HepG2 (cell line): ENCODE results near the gene CAPN9. TPM values are rescaled to one million over a fixed set of nuclear protein-coding genes. Genes with fewer than 3 reads are reported as not detected.

ENCODE experiments used
- CEBPG ChIP-seq: IDR thresholded peaks from 2 replicates; pipeline ENCODE4 v1.6.1; 2016
- ETV6 ChIP-seq: sonication (generic); formaldehyde crosslinking; conservative IDR thresholded peaks from 2 replicates; pipeline ENCODE4 v1.4.0; 2020; ENCODE audit warnings: missing genetic modification reagents
- HMG20A ChIP-seq: IDR thresholded peaks from 2 replicates; pipeline ENCODE4 v1.6.1; 2016; ENCODE audit warnings: borderline replicate concordance
- ISL2 ChIP-seq: sonication (generic); formaldehyde crosslinking; IDR thresholded peaks from 2 replicates; pipeline ENCODE4 v1.5.0; 2020; ENCODE audit warnings: missing genetic modification reagents
- MIER2 ChIP-seq: IDR thresholded peaks from 2 replicates; pipeline ENCODE4 v1.6.1; 2016; ENCODE audit warnings: missing biosample characterization, missing genetic modification reagents
- NFE2 ChIP-seq: sonication (generic); formaldehyde crosslinking; IDR thresholded peaks from 2 replicates; pipeline ENCODE4 v1.4.0; 2020; ENCODE audit warnings: missing genetic modification reagents
- RARA ChIP-seq: IDR thresholded peaks from 2 replicates; pipeline ENCODE4 v1.6.1; 2016; ENCODE audit warnings: missing genetic modification reagents, missing compliant biosample characterization
- REL ChIP-seq: sonication (generic); formaldehyde crosslinking; conservative IDR thresholded peaks from 2 replicates; pipeline ENCODE4 v1.8.0; 2022; ENCODE audit warnings: mild to moderate bottlenecking, missing genetic modification reagents, moderate library complexity
- SMAD9 ChIP-seq: sonication (generic); formaldehyde crosslinking; IDR thresholded peaks from 2 replicates; pipeline ENCODE4 v1.5.1; 2020; ENCODE audit warnings: mild to moderate bottlenecking, missing genetic modification reagents
- TARDBP ChIP-seq: sonication (generic); formaldehyde crosslinking; IDR thresholded peaks from 2 replicates; pipeline ENCODE4 v1.8.0; 2022; ENCODE audit warnings: mild to moderate bottlenecking, missing genetic modification reagents
- TSC22D2 ChIP-seq: sonication (generic); formaldehyde crosslinking; IDR thresholded peaks from 2 replicates; pipeline ENCODE4 v1.5.1; 2020; ENCODE audit warnings: missing genetic modification reagents, mild to moderate bottlenecking, borderline replicate concordance
- YEATS2 ChIP-seq: sonication (generic); formaldehyde crosslinking; IDR thresholded peaks from 2 replicates; pipeline ENCODE4 v1.4.0; 2020; ENCODE audit warnings: missing genetic modification reagents, borderline replicate concordance
- ZBTB38 ChIP-seq: sonication (generic); formaldehyde crosslinking; IDR thresholded peaks from 2 replicates; pipeline ENCODE4 v1.5.1; 2020; ENCODE audit warnings: mild to moderate bottlenecking, missing genetic modification reagents
- ZFY ChIP-seq: sonication (generic); formaldehyde crosslinking; IDR thresholded peaks from 2 replicates; pipeline ENCODE4 v1.4.0; 2020; ENCODE audit warnings: missing genetic modification reagents
- ZNF432 ChIP-seq: sonication (generic); formaldehyde crosslinking; IDR thresholded peaks from 2 replicates; pipeline ENCODE4 v1.5.0; 2020; ENCODE audit warnings: missing genetic modification reagents, mild to moderate bottlenecking, borderline replicate concordance
- ZNF563 ChIP-seq: sonication (generic); formaldehyde crosslinking; IDR thresholded peaks from 2 replicates; pipeline ENCODE4 v1.8.0; 2022; ENCODE audit warnings: mild to moderate bottlenecking, moderate library complexity, missing genetic modification reagents
- ZNF598 ChIP-seq: sonication (generic); formaldehyde crosslinking; IDR thresholded peaks from 2 replicates; pipeline ENCODE4 v1.5.1; 2020; ENCODE audit warnings: mild to moderate bottlenecking, missing genetic modification reagents, borderline replicate concordance
- polyA plus RNA-seq, 8 experiments: library from polyadenylated mRNA; depleted of rRNA in 3 of 8; stranded (reverse) in 7 of 8; unstranded in 1 of 8; fragments of >200 nt; fragmentation: Illumina TruSeq in 4 of 8; extraction: Trizol in 4 of 8; gene quantifications; 2 replicates each; pipeline versions ENCODE4 v1.2.1 to v1.2.3, GENCODE V29; 2011 to 2016; ENCODE audit warnings: low read depth in 4 of 8, missing spikeins in 1 of 8, mixed read lengths in 1 of 8; ENCODE audit not compliant: insufficient read depth in 1 of 8
- total RNA-seq, 5 experiments: library from RNA; depleted of rRNA; stranded (reverse); fragments of >200 nt; fragmentation: Illumina TruSeq; extraction: Trizol; gene quantifications; 2 replicates each; pipeline ENCODE4 v1.2.3, GENCODE V29; 2016; ENCODE audit warnings: low read depth in 1 of 5
- TF ChIP-seq, protein P1 (sequence below): sonication (generic); formaldehyde crosslinking; IDR thresholded peaks from 2 replicates; pipeline ENCODE4 v1.9.0; 2021; ENCODE audit warnings: missing genetic modification reagents, borderline replicate concordance
- TF ChIP-seq, protein P2 (sequence below), 2 experiments: IDR thresholded peaks; 2 replicates each; pipeline ENCODE4 v1.6.1; 2011 to 2012; ENCODE audit warnings: low read length in 2 of 2, borderline replicate concordance in 1 of 2, low read depth in 1 of 2, mild to moderate bottlenecking in 1 of 2, moderate library complexity in 1 of 2
- TF ChIP-seq, protein P3 (sequence below): sonication (generic); formaldehyde crosslinking; IDR thresholded peaks from 2 replicates; pipeline ENCODE4 v1.4.0; 2020; ENCODE audit warnings: mild to moderate bottlenecking, missing genetic modification reagents
- TF ChIP-seq, protein P4 (sequence below): sonication (generic); formaldehyde crosslinking; IDR thresholded peaks from 2 replicates; pipeline ENCODE4 v1.8.0; 2022; ENCODE audit warnings: mild to moderate bottlenecking, missing genetic modification reagents; ENCODE audit not compliant: insufficient replicate concordance

Gene CAPN9
- total and polyA plus RNA-seq, 2 of the 13 experiments (the other 11 are each of a cell fraction or from before 2014, with no cell fraction given), result 0.04 to 0.31 TPM

DNA sequence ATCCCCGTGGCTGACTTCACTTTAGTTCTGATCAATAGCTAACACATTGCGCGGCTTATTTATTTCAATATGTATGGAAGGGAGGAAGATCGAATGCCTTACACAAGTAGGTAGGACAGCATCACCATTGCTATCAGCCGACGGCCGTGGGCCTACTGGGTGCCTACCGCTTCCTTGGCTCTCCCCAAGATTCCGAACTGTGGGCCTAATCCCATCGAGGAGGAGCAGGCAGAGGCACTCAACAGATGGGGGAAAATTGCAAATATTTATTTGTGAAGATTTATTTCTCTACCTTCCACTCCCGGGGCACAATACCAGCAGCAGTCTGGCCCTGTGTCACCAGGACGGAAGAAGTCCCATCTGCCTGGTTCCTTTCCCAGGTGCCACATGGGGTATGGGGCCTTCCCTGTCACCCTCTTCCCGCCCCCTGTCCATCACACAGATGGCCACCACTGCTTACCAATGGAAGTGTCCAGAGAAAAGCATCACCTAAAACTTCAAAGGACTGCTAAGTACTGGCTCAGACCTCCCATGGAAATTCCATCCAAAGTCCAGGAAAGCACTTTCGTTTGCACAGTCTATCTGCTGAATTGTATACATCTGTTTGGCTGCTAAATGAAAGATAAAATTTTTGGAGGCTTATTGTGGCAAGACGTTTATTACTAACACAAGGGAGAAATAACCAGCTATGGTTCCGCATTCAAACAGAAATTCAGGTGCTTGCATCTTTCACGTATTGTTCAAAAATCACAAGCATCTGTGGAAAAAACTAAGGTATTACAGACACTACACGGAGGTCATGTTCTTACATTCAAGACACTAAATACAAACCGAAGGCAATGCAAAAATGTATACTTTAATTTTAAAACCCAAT is 45.1 kb upstream of the CAPN9 start (continued):
- TF ChIP-seq, protein P1, sequence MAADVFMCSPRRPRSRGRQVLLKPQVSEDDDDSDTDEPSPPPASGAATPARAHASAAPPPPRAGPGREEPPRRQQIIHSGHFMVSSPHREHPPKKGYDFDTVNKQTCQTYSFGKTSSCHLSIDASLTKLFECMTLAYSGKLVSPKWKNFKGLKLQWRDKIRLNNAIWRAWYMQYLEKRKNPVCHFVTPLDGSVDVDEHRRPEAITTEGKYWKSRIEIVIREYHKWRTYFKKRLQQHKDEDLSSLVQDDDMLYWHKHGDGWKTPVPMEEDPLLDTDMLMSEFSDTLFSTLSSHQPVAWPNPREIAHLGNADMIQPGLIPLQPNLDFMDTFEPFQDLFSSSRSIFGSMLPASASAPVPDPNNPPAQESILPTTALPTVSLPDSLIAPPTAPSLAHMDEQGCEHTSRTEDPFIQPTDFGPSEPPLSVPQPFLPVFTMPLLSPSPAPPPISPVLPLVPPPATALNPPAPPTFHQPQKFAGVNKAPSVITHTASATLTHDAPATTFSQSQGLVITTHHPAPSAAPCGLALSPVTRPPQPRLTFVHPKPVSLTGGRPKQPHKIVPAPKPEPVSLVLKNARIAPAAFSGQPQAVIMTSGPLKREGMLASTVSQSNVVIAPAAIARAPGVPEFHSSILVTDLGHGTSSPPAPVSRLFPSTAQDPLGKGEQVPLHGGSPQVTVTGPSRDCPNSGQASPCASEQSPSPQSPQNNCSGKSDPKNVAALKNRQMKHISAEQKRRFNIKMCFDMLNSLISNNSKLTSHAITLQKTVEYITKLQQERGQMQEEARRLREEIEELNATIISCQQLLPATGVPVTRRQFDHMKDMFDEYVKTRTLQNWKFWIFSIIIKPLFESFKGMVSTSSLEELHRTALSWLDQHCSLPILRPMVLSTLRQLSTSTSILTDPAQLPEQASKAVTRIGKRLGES, result no peak
- TF ChIP-seq TSC22D2 (CRISPR knock-in tag) (no peak), ZBTB38 (CRISPR knock-in tag) (peak; percentile 50; the same call in 1 of the 2 replicates), ZFY (CRISPR knock-in tag) (no peak), CEBPG (0 out of 2 replicates have a peak, but pooled peaks have one; percentile 30), ISL2 (CRISPR knock-in tag) (peak; percentile 46; the same call in 1 of the 2 replicates), NFE2 (no peak), RARA (CRISPR knock-in tag) (peak; percentile 59), ZNF563 (no peak), ZNF432 (CRISPR knock-in tag) (no peak), MIER2 (CRISPR knock-in tag) (no peak), TARDBP (CRISPR knock-in tag) (no peak; the same call in 1 of the 2 replicates), SMAD9 (CRISPR knock-in tag) (no peak), HMG20A (CRISPR knock-in tag) (no peak), ETV6 (CRISPR knock-in tag) (no peak), YEATS2 (CRISPR knock-in tag) (no peak), ZNF598 (CRISPR knock-in tag) (no peak), REL (CRISPR knock-in tag) (0 out of 2 replicates have a peak, but pooled peaks have one; percentile 46)
- TF ChIP-seq, protein P2, sequence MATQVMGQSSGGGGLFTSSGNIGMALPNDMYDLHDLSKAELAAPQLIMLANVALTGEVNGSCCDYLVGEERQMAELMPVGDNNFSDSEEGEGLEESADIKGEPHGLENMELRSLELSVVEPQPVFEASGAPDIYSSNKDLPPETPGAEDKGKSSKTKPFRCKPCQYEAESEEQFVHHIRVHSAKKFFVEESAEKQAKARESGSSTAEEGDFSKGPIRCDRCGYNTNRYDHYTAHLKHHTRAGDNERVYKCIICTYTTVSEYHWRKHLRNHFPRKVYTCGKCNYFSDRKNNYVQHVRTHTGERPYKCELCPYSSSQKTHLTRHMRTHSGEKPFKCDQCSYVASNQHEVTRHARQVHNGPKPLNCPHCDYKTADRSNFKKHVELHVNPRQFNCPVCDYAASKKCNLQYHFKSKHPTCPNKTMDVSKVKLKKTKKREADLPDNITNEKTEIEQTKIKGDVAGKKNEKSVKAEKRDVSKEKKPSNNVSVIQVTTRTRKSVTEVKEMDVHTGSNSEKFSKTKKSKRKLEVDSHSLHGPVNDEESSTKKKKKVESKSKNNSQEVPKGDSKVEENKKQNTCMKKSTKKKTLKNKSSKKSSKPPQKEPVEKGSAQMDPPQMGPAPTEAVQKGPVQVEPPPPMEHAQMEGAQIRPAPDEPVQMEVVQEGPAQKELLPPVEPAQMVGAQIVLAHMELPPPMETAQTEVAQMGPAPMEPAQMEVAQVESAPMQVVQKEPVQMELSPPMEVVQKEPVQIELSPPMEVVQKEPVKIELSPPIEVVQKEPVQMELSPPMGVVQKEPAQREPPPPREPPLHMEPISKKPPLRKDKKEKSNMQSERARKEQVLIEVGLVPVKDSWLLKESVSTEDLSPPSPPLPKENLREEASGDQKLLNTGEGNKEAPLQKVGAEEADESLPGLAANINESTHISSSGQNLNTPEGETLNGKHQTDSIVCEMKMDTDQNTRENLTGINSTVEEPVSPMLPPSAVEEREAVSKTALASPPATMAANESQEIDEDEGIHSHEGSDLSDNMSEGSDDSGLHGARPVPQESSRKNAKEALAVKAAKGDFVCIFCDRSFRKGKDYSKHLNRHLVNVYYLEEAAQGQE (IDR thresholded peaks at IDR 0.05; ENCODE audit: borderline replicate concordance in 1 of 2, low read depth in 1 of 2, low read length in 2 of 2), result peak in 1 of 2 experiments; percentile 7; a peak in 1 of 4 replicates
- TF ChIP-seq, protein P3, sequence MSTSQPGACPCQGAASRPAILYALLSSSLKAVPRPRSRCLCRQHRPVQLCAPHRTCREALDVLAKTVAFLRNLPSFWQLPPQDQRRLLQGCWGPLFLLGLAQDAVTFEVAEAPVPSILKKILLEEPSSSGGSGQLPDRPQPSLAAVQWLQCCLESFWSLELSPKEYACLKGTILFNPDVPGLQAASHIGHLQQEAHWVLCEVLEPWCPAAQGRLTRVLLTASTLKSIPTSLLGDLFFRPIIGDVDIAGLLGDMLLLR (CRISPR knock-in tag), result no peak; the same call in 1 of the 2 replicates
- TF ChIP-seq, protein P4, sequence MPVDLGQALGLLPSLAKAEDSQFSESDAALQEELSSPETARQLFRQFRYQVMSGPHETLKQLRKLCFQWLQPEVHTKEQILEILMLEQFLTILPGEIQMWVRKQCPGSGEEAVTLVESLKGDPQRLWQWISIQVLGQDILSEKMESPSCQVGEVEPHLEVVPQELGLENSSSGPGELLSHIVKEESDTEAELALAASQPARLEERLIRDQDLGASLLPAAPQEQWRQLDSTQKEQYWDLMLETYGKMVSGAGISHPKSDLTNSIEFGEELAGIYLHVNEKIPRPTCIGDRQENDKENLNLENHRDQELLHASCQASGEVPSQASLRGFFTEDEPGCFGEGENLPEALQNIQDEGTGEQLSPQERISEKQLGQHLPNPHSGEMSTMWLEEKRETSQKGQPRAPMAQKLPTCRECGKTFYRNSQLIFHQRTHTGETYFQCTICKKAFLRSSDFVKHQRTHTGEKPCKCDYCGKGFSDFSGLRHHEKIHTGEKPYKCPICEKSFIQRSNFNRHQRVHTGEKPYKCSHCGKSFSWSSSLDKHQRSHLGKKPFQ, result no peak
